Esophagus muscularis mucosa (tissue), 4 donors: ENCODE measurements around the gene COX7C.

Source experiments
- CTCF ChIP-seq, 3 experiments: fragments of 200-600 bp in 2 of 3; fragments of 450-650 bp in 1 of 3; sonication (generic) in 2 of 3; IDR thresholded peaks; one replicate each; pipeline ENCODE4 v1.5.1; 2017 to 2019; ENCODE audit warnings: antibody characterized with exemption in 3 of 3, mild to moderate bottlenecking in 2 of 3, moderate library complexity in 1 of 3
- EP300 ChIP-seq: sonication (generic); formaldehyde crosslinking; IDR thresholded peaks from one replicate; pipeline ENCODE4 v1.6.1; 2017; ENCODE audit warnings: antibody characterized with exemption
- POLR2AphosphoS5 ChIP-seq, 2 donors: sonication (generic); formaldehyde crosslinking; IDR thresholded peaks; one replicate each; pipeline ENCODE4 v1.6.1; 2017; ENCODE audit warnings: antibody characterized with exemption in 2 of 2

- TF ChIP-seq CTCF (IDR thresholded peaks at IDR 0.05) = no peak
- no peak for TF ChIP-seq EP300
- TF ChIP-seq POLR2AphosphoS5 (IDR thresholded peaks at IDR 0.05) = no peak
These were observed 47.2 kb upstream of the COX7C start for GRCh38 chr5:86570427-86571083.
